Spleen (tissue), 11 donors: ENCODE results near the gene SERPING1. TPM values are rescaled to one million over a fixed set of nuclear protein-coding genes. Genes with fewer than 3 reads are reported as not detected.

Experiments used
- DNase-seq: peaks from one replicate; pipeline ENCODE4 v3.0.0-alpha.2; 2020
- H3K27ac ChIP-seq, 8 donors: fragments of 200-600 bp; sonication (generic) in 7 of 8; 1 replicate in 4 of 8; 2 replicates in 4 of 8; pipeline versions ENCODE4 v1.5.0 to v1.8.0; 2016 to 2021; ENCODE audit warnings: inconsistent platforms in 4 of 8, mild to moderate bottlenecking in 4 of 8, moderate library complexity in 1 of 8
- H3K27me3 ChIP-seq, 7 donors: fragments of 200-600 bp; sonication (generic) in 6 of 7; replicated peaks in 1 of 7; 1 replicate in 4 of 7; 2 replicates in 3 of 7; pipeline versions ENCODE4 v1.5.0 to v1.8.0; 2016 to 2021; ENCODE audit warnings: inconsistent platforms in 3 of 7, mild to moderate bottlenecking in 1 of 7
- H3K36me3 ChIP-seq, 6 donors: fragments of 200-600 bp; sonication (generic) in 5 of 6; 1 replicate in 4 of 6; 2 replicates in 2 of 6; pipeline versions ENCODE4 v1.5.0 to v1.8.0; 2016 to 2021; ENCODE audit warnings: inconsistent platforms in 2 of 6
- H3K4me1 ChIP-seq, 6 donors: fragments of 200-600 bp; sonication (generic) in 5 of 6; 1 replicate in 3 of 6; 2 replicates in 3 of 6; pipeline versions ENCODE4 v1.5.0 to v1.8.0; 2016 to 2021; ENCODE audit warnings: inconsistent platforms in 3 of 6
- H3K4me3 ChIP-seq, 8 donors: fragments of 200-600 bp; sonication (generic) in 7 of 8; 1 replicate in 4 of 8; 2 replicates in 4 of 8; pipeline versions ENCODE4 v1.5.0 to v1.8.0; 2016 to 2021; ENCODE audit warnings: inconsistent platforms in 4 of 8, mild to moderate bottlenecking in 4 of 8, moderate library complexity in 2 of 8
- H3K9me3 ChIP-seq, 8 donors: fragments of 200-600 bp; sonication (generic) in 7 of 8; 1 replicate in 4 of 8; 2 replicates in 4 of 8; pipeline versions ENCODE4 v1.5.0 to v1.8.0; 2016 to 2021; ENCODE audit warnings: inconsistent platforms in 4 of 8
- POLR2A ChIP-seq, 3 donors: fragments of 450-650 bp; IDR thresholded peaks; one replicate each; pipeline ENCODE4 v1.5.1; 2017; ENCODE audit warnings: antibody characterized with exemption in 3 of 3, mild to moderate bottlenecking in 1 of 3
- POLR2AphosphoS5 ChIP-seq, 3 donors: sonication (generic); formaldehyde crosslinking; IDR thresholded peaks; one replicate each; pipeline ENCODE4 v1.5.1; 2017; ENCODE audit warnings: antibody characterized with exemption in 3 of 3
- WGBS, 5 donors: extraction: QIAGEN DNeasy Blood & Tissue Kit in 3 of 5; methylation state at CpG; one replicate each; pipeline versions ENCODE4 v1.1.5 to v1.1.7; 2013 to 2018; 5-methylcytosine and 5-hydroxymethylcytosine counted together
- intact Hi-C: fragments of 100-400 bp; cut with DNase I; formaldehyde crosslinking; loops from one replicate; pipeline ENCODE4 v1.15.0; 2023; ENCODE audit warnings: low total_unique reads
- polyA plus RNA-seq, 3 donors: library from polyadenylated mRNA; stranded (reverse); fragments of 200-250 nt; gene quantifications; one replicate each; pipeline ENCODE4 v1.2.1, GENCODE V29; 2013
- total RNA-seq, 7 donors: library from RNA; depleted of rRNA in 3 of 7; stranded (reverse); fragments of >200 nt in 3 of 7; fragmentation: NEBNext Ultra II Directional in 4 of 7; extraction: Animal tissue kit (Norgen Biotek cat#: 25700) in 4 of 7; gene quantifications; one replicate each; pipeline versions ENCODE4 v1.1.0 to v1.2.1, GENCODE V29; 2016 to 2021
- TF ChIP-seq, protein P1 (sequence below), 11 experiments: fragments of 200-600 bp in 7 of 11; fragments of 450-650 bp in 4 of 11; sonication (generic) in 4 of 11; IDR thresholded peaks in 8 of 11; conservative IDR thresholded peaks in 3 of 11; 1 replicate in 7 of 11; 2 replicates in 4 of 11; pipeline versions ENCODE4 v1.4.0 to v1.8.0; 2016 to 2021; ENCODE audit warnings: antibody characterized with exemption in 11 of 11, inconsistent platforms in 4 of 11, mild to moderate bottlenecking in 1 of 11
- donor health status: healthy with polysubstance abuse.
- donor health status: DM: no; HTN: no; CAD: no; lungs with moderate emphysema.
- donor health status: DM: no; HTN: no; CAD: no.
- donor health status: Bipolar disorder and iron deficiency.
- donor health status: healthy.
- donor health status: DM: no; HTN: no; CAD: no.
- donor health status: DM: yes; HTN: yes; CAD: no.

Gene SERPING1
- total and polyA plus RNA-seq, 10 donors, result 104 to 364 (median 228) TPM

DNA sequence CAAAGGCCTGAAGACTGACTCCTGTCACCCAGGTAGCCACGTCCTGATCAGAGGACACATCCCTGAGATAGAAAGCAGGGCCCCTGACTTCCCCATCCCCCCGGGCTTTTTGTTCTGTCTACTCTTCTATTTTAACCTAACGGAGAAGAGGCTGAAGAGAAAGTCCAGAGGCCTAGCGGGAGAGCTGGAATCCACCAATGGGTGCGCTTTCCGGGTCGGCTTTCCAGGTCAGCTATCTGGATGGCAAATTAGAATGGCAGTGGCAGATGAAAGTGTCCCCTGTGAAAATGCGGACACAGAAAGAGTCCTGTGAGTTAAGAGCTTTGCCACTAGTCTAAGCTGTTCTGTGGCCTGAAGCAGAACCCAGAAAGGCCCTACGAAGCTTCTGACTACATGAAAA is 13.1 kb upstream of the SERPING1 start:
- no peak for TF ChIP-seq POLR2AphosphoS5 (IDR thresholded peaks at IDR 0.05)
- TF ChIP-seq POLR2A (IDR thresholded peaks at IDR 0.05), result no peak
- TF ChIP-seq, protein P1, sequence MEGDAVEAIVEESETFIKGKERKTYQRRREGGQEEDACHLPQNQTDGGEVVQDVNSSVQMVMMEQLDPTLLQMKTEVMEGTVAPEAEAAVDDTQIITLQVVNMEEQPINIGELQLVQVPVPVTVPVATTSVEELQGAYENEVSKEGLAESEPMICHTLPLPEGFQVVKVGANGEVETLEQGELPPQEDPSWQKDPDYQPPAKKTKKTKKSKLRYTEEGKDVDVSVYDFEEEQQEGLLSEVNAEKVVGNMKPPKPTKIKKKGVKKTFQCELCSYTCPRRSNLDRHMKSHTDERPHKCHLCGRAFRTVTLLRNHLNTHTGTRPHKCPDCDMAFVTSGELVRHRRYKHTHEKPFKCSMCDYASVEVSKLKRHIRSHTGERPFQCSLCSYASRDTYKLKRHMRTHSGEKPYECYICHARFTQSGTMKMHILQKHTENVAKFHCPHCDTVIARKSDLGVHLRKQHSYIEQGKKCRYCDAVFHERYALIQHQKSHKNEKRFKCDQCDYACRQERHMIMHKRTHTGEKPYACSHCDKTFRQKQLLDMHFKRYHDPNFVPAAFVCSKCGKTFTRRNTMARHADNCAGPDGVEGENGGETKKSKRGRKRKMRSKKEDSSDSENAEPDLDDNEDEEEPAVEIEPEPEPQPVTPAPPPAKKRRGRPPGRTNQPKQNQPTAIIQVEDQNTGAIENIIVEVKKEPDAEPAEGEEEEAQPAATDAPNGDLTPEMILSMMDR (IDR thresholded peaks at IDR 0.05 in 8 of 11, conservative IDR thresholded peaks at IDR 0.05 in 3 of 11), result no peak
- Histone ChIP-seq H3K27me3 (no peaks in the 10 kb centered on the region), H3K4me1 (no peaks in the 10 kb centered on the region), H3K27ac (no peak overlapping the region), H3K9me3 (no peaks in the 10 kb centered on the region), H3K36me3 (no peaks in the 10 kb centered on the region), H3K4me3 (no peak overlapping the region)
- peak; percentile 10 for DNase-seq
- intact Hi-C loops, result no loop called here
- WGBS, 5 donors, result 84 to 90% (median 85%) methylated on average over 9 of the region's 9 CpGs

- Histone ChIP-seq H3K4me3 (no peak overlapping the region), H3K4me1 (no peaks in the 10 kb centered on the region), H3K27ac (no peak overlapping the region), H3K27me3 (no peaks in the 10 kb centered on the region), H3K9me3 (no peaks in the 10 kb centered on the region), H3K36me3 (no peaks in the 10 kb centered on the region)
- DNase-seq, result peak; percentile 9
- intact Hi-C loops, result no loop called here
- TF ChIP-seq, protein P1 (IDR thresholded peaks at IDR 0.05 in 8 of 11, conservative IDR thresholded peaks at IDR 0.05 in 3 of 11), result no peak
- TF ChIP-seq POLR2AphosphoS5 (IDR thresholded peaks at IDR 0.05) (no peak), POLR2A (IDR thresholded peaks at IDR 0.05) (no peak)
These were observed 12.2 kb upstream of the SERPING1 start for GRCh38 chr11:57585301-57585700.

DNA sequence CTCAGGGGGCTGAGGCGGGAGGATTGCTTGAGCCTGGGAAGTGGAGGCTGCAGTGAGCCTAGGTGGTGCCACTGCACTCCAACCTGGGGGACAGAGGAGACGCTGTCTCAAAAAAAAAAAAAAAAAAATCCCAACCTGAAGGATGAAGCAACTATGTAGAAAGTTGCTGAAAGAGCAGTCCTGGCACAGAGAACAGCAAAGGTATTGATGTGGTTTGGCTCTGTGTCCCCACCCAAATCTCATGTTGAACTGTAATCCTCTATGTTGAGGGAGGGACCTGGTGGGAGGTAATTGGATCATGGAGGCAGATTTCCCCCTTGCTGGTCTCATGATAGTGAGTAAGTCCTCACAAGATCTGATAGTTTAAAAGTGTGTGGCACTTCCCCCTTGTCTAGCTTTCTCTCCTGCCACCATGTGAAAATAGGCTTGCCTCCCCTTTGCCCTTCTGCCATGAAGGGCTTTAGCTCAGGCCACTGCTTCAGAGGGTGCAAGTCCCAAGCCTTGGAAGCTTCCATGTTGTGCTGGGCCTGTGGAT is 10.7 kb upstream of the SERPING1 start:
- Histone ChIP-seq H3K4me1 (no peaks in the 10 kb centered on the region), H3K36me3 (no peaks in the 10 kb centered on the region), H3K9me3 (no peaks in the 10 kb centered on the region), H3K27ac (no peak overlapping the region), H3K4me3 (no peak overlapping the region), H3K27me3 (no peaks in the 10 kb centered on the region)
- DNase-seq, result peak; percentile 13
- intact Hi-C loops, result no loop called here
- TF ChIP-seq POLR2A (IDR thresholded peaks at IDR 0.05) (no peak), POLR2AphosphoS5 (IDR thresholded peaks at IDR 0.05) (no peak)
- TF ChIP-seq, protein P1 (IDR thresholded peaks at IDR 0.05 in 8 of 11, conservative IDR thresholded peaks at IDR 0.05 in 3 of 11), result no peak
- 40 to 50% (median 46%) methylated on average over 2 of the region's 2 CpGs for WGBS, 5 donors

DNA sequence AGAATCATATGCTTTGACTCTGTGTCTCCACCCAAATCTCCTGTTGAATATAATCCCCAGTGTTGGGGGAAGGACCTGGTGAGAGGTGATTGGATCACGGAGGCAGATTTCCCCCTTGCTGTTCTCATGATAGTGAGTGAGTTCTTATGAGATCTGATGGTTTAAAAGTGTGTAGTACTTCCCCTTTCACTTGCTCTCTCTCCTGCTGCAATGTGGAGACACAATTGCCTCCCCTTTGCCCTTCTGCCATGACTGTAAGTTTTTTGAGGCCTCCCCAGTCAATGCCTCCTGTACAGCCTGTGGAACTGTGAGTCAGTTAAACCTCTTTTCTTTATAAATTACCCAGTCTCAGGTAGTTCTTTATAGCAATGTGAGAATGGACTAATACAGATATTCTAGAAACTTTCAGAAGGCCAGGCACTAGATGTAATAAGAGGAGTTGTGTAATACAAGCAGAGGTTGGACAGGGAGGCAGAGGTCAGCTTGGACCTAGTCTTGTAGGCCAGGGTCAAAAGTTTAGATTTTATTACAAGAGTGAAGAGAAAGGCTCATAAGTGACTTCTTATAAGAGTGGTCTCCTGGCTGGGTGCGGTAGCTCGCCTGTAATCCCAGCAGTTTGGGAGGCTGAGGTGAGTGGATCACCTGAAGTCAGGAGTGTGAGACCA is 9.3 kb upstream of the SERPING1 start:
- WGBS, 5 donors, result 69 to 85% (median 70%) methylated on average over 3 of the region's 3 CpGs
- Histone ChIP-seq H3K27me3 (no peaks in the 10 kb centered on the region), H3K9me3 (no peaks in the 10 kb centered on the region), H3K4me1 (no peaks in the 10 kb centered on the region), H3K27ac (no peak overlapping the region), H3K36me3 (no peaks in the 10 kb centered on the region), H3K4me3 (no peak overlapping the region)
- no peak for TF ChIP-seq POLR2AphosphoS5 (IDR thresholded peaks at IDR 0.05)
- TF ChIP-seq POLR2A (IDR thresholded peaks at IDR 0.05), result no peak
- TF ChIP-seq, protein P1 (IDR thresholded peaks at IDR 0.05 in 8 of 11, conservative IDR thresholded peaks at IDR 0.05 in 3 of 11), result no peak
- no peak for DNase-seq
- intact Hi-C loops, result no loop called here
